SK-N-MC (cell line): Measurements from ENCODE around the gene CAMTA1.

Experiments
- DNase-seq: peaks from one replicate; pipeline ENCODE4 v3.0.0-alpha.2; 2011; ENCODE audit warnings: low read depth, low spot score
- H3K27ac ChIP-seq: fragments of 200-600 bp; sonication (generic); 2 replicates; pipeline ENCODE4 v1.5.1; 2016; ENCODE audit warnings: mixed run types
- H3K36me3 ChIP-seq: fragments of 200-600 bp; sonication (generic); 2 replicates; pipeline ENCODE4 v1.6.1; 2017; ENCODE audit warnings: antibody characterized with exemption, low read length, mixed read lengths; ENCODE audit not compliant: insufficient read depth
- H3K4me3 ChIP-seq: fragments of 200-600 bp; sonication (generic); 2 replicates; pipeline ENCODE4 v1.5.1; 2016
- H3K9ac ChIP-seq: fragments of 200-600 bp; sonication (generic); 2 replicates; pipeline ENCODE4 v1.8.0; 2017; ENCODE audit warnings: mixed run types, mixed read lengths; ENCODE audit not compliant: insufficient read length
- H3K9me3 ChIP-seq: fragments of 200-600 bp; sonication (generic); 2 replicates; pipeline ENCODE4 v1.6.1; 2017; ENCODE audit warnings: low read depth, mild to moderate bottlenecking, antibody characterized with exemption, low read length, moderate library complexity, mixed read lengths
- EZH2 ChIP-seq: fragments of 200-600 bp; sonication (generic); IDR thresholded peaks from one replicate; pipeline ENCODE4 v1.6.1; 2017; ENCODE audit warnings: antibody characterized with exemption
- FOXP2 ChIP-seq: optimal IDR thresholded peaks from 2 replicates; pipeline ENCODE3; 2011; ENCODE audit warnings: mild to moderate bottlenecking, moderate library complexity; ENCODE audit not compliant: insufficient read depth; ENCODE audit errors: extremely low read length, control extremely low read depth
- POLR2AphosphoS5 ChIP-seq: IDR thresholded peaks from 2 replicates; pipeline ENCODE4 v1.6.1; 2012; ENCODE audit warnings: mild to moderate bottlenecking, low read depth, low read length, borderline replicate concordance

The CAMTA1 gene

GRCh38 chr1:7464736-7465135 is 679.5 kb downstream of the CAMTA1 start:
- Histone ChIP-seq H3K9ac (no peak overlapping the region), H3K36me3 (no peaks in the 10 kb centered on the region), H3K27ac (no peak overlapping the region), H3K9me3 (no peaks in the 10 kb centered on the region), H3K4me3 (no peak overlapping the region)
- no peak for DNase-seq
- no peak for TF ChIP-seq POLR2AphosphoS5
- no peak for TF ChIP-seq EZH2

- no peak overlapping the region for H3K9ac ChIP-seq
These were observed 682.4 kb downstream of the CAMTA1 start for GRCh38 chr1:7467476-7468175.

DNA sequence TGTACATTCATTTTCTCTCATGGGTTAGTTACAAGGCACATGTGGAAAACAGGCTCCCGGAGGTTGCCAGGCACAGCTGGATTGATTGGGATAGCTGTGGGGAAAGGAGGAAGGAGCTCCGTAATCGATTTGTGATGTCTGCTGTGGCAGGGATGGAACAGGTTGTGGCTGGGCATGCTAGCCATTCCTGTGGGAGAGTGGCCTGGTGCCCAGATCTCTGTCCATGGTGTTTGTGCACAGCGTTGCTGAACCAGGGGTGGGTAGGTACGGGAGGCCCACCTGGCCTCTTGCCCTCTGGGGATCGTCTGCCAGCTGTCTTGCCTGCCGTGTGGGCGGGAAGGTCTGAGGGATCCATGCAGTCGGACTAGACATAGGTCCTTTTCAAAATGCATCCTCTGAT is 683.0 kb downstream of the CAMTA1 start:
- TF ChIP-seq EZH2 = no peak
- TF ChIP-seq POLR2AphosphoS5 = no peak
- no peak for TF ChIP-seq FOXP2
- Histone ChIP-seq H3K36me3 (no peaks in the 10 kb centered on the region), H3K9me3 (no peaks in the 10 kb centered on the region), H3K4me3 (no peak overlapping the region), H3K9ac (no peak overlapping the region), H3K27ac (no peak overlapping the region)
- DNase-seq = no peak

More at GRCh38 chr1:7467476-7468175, 682.4 kb downstream of the CAMTA1 start:
- Histone ChIP-seq H3K36me3 (no peaks in the 10 kb centered on the region), H3K9me3 (no peaks in the 10 kb centered on the region), H3K4me3 (no peak overlapping the region), H3K27ac (no peak overlapping the region)
- TF ChIP-seq EZH2 (no peak), FOXP2 (no peak), POLR2AphosphoS5 (no peak)
- DNase-seq = no peak

GRCh38 chr1:7469255-7469938 is 684.1 kb downstream of the CAMTA1 start:
- no peak overlapping the region for H3K4me3 ChIP-seq
- H3K9ac ChIP-seq = no peak overlapping the region
- no peak for TF ChIP-seq POLR2AphosphoS5
- no peak for TF ChIP-seq EZH2
- no peak for TF ChIP-seq FOXP2
- no peaks in the 10 kb centered on the region for H3K36me3 ChIP-seq
- no peaks in the 10 kb centered on the region for H3K9me3 ChIP-seq
- no peak for DNase-seq
- H3K27ac ChIP-seq = no peak overlapping the region

GRCh38 chr1:7470904-7471638 is 685.8 kb downstream of the CAMTA1 start:
- H3K9me3 ChIP-seq = no peaks in the 10 kb centered on the region
- H3K9ac ChIP-seq = no peak overlapping the region
- no peak overlapping the region for H3K27ac ChIP-seq
- H3K36me3 ChIP-seq = no peaks in the 10 kb centered on the region
- H3K4me3 ChIP-seq = no peak overlapping the region
- no peak for DNase-seq
- TF ChIP-seq POLR2AphosphoS5 = no peak
- no peak for TF ChIP-seq FOXP2
- no peak for TF ChIP-seq EZH2

DNA sequence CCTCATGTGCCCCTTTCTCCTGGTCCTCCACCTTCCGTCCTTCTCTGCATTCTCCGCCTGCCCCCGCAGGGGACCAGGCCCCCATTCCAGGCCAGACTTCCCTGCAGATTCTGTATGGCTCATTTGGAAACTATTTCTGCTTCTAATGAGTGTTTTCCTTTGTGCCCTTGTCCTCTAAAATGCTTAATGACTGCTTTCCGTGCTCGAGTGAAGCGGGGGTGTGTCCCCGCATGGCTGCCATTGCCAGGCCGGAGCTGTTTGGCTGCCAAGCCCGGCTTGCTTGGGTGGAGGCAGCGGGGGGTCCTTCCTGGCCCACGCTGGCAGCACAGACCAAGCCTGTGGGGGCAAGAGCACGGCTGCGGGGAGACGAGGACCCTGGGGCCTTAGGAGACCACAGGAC is 686.6 kb downstream of the CAMTA1 start:
- H3K36me3 ChIP-seq = no peaks in the 10 kb centered on the region
- H3K27ac ChIP-seq = no peak overlapping the region
- no peak for DNase-seq
- no peak overlapping the region for H3K9ac ChIP-seq
- H3K4me3 ChIP-seq = no peak overlapping the region
- H3K9me3 ChIP-seq = no peaks in the 10 kb centered on the region
- TF ChIP-seq FOXP2 = no peak
- TF ChIP-seq POLR2AphosphoS5 = no peak
- no peak for TF ChIP-seq EZH2

DNA sequence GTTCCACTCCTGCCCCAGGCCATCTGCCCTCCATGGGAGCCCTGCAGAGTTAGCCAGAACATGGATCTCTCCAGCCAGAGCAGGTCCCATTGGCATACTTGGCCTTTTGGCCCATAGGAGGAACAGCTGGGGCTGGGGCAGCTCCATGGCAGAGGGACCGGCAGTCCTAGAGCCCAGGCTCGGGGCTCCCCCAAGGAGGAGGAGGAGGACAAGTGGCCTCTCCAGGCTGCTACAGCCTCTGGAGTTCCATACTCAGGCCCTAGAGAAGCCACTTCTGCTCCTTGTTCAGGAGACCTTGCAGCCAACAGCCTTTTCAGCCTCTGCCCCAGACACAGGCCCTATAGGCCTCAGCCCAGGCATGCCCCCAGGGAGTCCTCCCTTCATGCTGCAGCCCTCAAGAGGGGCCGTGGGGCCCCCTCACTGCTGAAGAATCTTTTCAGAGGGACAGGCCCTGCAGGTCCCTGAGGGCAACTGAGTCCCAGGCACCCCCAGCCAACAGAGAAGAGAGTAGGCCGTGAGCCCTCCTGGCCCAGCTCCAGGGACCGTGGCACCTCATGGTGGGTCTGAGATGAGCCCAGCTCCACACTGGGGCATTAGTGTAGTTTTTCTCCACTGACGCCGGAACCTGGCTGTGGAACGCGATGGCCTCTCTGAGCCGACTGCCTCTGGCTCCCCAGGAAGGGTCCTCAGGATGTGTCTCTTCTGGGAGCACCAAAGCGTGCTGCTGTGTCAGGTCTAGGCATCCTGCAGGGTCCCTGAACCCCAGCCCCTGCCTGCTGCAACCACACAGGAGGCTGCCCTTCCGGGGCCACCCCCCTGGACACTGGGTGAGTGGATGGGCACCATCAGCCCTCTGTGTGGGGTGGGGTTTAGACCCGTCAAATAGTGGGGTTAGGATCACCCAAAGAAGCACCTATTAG is 688.2 kb downstream of the CAMTA1 start:
- Histone ChIP-seq H3K9me3 (no peaks in the 10 kb centered on the region), H3K36me3 (no peaks in the 10 kb centered on the region), H3K27ac (no peak overlapping the region), H3K4me3 (no peak overlapping the region), H3K9ac (no peak overlapping the region)
- TF ChIP-seq POLR2AphosphoS5 = no peak
- no peak for TF ChIP-seq EZH2
- TF ChIP-seq FOXP2 = no peak
- DNase-seq = no peak
